Amygdala (tissue), 56 donors: Measurements from ENCODE around the gene AP1S2.
"Not testable (repeated sequence)": the region's sequence is repeated elsewhere in the genome, so short reads cannot be mapped to it uniquely, and the experiment has no call there.

Experiments used
- DNase-seq, 56 donors: peaks; one replicate each; lab custom pipeline; 2025; lab: John Stamatoyannopoulos, UW

AP1S2 gene

DNA sequence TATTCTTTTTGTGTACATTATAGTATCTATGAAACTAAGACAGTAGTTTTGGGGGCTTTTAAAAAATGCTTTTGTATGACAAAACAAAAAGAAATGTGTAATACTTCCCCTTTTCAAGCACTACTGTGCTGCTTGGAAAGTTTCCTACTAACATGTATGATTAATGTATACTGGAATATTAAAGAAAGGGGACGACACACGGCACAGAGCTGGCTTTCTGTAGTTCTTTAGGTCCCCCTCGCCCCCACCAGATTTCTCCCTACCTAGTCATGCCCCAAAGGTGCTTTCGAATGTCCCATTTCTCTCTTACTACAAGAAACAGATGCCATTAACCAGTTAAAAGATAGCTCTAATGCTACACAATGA, 1.6 kb upstream of the AP1S2 start:
- peak in 1 of 56 donors; percentile 2 for DNase-seq

DNA sequence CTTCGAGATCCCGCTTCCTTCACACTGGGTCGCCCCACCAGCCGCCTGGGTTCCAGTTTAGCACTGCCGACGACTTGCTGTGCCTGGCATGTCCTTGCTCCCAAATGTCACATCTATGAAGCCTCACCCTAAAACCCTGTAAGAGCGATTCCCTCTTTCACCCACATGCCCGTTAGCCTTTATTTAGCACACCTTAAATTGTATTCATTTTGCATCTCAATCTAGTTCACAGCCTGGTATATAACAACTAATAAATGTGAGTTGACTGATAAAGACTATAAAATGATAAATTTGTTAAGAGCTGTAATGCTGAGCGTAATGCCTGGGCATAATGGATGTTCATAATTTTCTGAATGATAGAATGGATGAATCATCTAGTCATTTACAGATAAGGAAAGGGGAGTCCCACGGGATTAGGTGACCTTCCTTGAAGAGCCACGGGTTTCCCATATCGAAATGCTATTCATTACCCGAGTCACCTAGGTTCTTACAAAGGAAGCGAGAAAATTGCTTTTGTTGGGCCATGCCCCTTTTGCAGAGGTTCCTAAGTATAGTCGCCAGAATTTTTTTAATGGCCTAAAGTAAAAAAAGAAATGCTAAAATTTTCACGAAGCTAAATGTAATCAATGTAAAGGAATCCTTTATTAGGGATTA, 1.1 kb upstream of the AP1S2 start:
- DNase-seq, result no peak

DNA sequence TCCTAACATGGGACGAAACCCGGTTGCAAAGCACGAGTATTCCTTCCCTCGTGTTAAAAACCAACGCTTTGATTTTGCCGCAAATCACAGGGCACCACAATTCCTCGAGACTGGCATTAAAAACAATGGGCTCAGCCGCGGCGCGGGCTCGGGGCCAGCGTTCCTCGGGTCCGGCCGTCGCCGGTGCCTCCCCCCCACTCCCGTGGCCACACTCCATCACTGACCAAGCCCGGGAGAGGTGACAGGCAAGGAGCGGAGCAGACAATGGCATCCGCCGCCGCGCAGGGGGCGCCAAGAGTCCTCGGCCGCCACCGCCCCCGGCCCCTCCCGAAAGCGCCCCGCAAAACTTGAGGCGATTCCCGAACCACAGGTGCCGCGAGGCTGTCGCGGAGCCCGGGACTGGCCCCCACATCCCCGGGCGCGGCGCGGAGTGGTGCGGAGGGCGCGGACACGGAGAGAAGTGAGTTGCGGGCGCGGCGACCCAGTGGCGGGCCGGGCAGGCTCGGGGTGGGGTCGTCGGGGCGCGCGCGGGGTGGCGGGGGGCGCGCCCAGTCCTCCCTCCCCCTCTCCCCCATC, 445 bp downstream of the AP1S2 start:
- DNase-seq, result peak in 45 of 56 donors; percentile 1 to 69 (median 37)

DNA sequence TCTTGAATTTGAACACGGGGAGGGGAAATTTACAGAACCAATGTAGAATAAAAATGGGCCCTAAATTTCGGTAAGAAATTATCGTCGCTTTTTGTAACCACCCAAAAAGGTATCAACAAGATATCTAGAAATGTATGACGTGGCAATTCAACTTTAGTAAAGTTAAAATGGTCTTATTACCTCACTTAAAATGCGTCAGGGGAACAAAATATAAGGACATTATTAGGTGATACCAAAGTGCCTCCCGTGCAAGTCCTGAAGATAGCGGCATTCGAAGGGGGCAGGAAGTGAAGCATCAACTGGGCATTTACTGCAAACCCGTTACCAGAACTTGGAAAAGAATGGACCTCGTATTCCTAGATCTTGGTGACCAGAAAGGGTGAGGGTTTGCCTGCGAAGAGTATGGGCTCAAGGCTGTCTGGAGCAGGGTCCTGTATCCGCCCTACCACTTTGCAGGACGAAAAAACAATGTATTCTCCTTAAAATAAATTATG, 980 bp downstream of the AP1S2 start:
- no peak for DNase-seq

DNA sequence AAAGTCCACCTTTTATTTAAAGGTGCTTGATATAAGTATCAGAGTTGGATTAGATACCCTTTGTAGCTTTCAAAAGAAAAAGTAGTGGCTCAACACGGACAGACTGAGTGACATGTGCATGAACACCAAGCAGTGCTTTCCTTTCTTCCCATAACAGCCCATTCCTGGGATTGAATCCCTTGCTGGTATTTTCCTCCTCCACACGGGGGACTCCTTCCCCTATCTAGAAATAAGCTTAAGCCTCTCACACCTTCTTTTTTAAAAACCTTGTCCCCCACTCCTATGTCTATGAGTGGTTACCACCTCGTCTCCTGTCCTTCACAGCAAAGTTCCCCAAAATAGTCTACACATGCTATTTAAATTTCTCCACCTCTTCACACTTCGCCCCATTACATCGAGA, 5.1 kb downstream of the AP1S2 start:
- DNase-seq, result peak in 4 of 56 donors; percentile 0 to 13 (median 1)

DNA sequence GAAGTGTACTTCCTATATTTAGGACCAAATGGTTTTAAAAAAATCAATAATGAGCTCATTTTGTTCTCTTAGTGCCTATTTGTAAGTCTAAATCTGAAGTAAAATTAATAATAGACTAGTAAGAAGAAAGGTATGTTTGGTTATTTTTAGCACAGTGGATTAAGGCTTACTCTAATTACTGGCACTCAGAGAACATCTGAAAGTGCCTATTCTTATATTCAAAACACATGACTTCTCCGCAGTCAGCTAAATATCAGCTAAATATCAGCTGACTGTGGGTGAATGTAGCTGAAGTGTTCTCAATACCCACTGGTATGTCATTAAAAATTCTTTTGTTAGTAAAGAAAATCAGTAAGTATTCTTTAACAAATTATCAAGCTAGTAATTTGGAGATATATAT, 6.0 kb downstream of the AP1S2 start:
- no peak for DNase-seq

DNA sequence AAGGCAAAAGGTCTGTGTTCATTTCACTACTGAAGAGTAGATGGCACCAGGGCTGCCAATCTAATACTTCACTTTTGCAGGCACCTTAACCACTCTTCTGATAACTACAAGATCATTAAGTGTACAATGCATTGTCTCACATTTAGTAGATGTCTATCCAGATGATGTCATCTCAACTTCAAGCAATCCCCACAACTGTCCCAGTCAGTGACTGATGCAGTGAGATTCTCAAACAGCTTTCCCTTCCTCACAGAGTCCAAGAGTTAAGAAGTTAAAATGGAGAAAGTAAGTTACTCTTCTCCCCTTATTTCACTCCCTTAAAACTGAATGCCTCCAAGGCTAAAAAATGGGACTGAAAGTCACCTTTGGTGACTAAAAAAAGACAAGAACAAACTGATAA, 10.7 kb downstream of the AP1S2 start:
- DNase-seq, result no peak

DNA sequence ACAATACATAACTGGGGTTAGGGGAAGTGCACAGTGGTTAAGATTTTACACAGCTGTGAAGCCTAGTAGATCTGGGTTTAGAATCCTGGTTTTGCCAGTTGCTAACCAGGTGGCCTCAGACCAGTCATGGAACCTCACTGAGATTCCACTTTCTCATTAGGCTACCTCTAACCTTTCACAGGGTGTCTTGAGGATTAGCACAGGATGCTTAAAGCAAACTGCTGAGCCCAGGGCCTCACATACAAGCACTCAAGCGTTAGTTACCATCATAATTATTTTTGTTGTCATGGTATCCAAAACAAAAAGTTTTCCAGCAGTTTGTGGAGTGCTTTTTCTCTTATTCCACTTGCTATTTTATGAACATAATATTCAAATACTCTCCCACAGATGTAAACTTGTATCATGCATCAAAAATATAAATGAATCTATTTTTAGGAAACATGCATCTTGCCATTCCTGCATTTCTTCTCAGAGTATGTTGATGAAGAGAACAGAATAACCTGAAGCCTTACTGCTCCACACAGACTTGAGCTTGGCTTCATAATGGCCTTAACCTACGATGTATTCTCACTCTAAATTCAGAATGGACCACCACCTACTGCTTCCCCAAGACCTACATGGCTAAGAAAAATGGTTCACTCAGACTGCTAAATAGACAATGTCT, 12.6 kb downstream of the AP1S2 start:
- no peak for DNase-seq

DNA sequence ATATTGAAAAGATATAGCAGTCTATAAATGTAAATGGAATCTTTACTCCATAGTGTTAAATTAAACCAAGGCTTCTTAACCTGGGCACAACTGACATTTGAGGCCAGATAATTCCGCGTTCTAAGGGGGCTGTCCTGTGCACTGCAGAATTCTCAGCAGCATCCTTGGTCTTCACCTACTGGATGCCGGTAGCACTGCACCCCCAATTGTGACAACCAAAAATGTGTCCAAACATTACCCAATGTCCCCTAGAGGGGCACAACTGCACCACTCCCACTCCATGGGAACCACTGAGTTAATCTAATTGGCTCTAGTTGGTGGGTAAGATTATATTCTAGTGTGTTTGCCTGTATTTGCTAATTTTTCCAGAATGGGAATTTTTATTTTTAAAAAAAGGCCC, 16.6 kb downstream of the AP1S2 start:
- DNase-seq, result no peak

DNA sequence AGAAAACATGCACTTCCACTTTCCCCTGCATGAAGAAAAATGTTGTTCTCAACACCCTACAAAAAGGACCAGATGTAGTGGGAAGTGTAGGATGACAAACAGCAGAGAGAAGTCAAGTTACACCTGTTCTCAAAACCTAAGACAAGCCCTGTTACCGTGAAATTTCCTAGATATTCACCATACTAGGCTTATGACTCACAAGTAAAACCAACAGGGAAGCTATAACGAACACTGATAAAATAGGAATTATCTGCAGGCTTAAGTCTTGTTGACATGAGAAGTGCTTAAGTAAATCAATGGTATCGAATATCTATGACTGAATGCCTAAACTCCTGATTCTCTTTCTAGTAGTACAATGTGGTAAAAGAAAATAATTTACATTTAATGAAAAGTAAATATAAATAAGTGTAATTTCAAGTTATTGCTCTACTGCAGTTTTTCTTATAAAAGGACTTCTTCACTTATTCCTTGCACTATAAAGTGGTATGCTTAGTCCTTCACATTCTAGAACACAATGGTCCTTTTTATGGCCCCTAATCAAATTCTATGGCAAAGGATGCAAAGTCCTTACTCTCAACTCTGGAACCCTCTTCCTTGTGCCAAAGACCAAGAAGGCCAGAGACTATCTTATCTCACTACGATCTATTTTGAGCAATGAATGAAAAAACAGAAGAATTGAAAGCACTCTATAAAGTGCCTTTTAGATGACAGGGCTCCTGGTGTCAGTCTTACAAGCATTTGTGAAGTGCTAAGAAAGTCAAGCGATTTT, 19.6 kb downstream of the AP1S2 start:
- no peak for DNase-seq

DNA sequence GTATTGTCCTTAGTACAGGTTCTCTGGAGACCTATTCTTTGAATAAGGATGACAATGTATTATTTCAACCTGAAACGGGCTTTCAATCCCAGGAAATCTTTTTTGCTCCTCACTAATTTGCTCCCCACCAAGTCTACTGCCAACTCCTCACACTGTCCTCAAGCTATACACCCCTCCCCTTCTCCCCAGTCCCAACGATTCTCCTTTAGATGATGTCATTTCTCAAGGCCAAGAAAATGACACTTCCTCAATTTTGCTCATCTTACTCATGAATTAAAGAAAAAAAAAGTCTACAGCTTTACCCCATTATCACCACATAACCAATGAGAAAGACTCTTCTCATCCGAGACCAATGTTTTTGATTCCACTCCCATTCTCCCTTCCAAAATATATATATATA, 20.6 kb downstream of the AP1S2 start:
- DNase-seq, result no peak

DNA sequence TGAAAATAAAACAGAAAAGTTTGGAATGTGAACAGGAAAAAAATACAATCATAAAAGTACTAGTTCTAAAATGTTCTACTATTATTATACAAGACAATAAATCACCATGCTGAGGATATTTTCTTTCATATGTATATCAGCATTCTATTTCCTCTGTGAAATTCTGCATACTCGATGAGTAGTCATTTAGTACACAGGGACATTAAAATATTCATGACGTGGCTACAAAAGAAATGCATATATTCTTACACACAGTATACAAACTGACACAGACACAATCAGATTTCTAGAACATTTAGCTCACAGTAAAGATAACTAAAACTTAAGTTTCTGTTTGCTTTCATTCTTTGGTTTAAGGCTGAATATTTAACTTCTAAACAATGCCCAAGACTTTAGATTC, 23.3 kb downstream of the AP1S2 start:
- not testable (repeated sequence) for DNase-seq

DNA sequence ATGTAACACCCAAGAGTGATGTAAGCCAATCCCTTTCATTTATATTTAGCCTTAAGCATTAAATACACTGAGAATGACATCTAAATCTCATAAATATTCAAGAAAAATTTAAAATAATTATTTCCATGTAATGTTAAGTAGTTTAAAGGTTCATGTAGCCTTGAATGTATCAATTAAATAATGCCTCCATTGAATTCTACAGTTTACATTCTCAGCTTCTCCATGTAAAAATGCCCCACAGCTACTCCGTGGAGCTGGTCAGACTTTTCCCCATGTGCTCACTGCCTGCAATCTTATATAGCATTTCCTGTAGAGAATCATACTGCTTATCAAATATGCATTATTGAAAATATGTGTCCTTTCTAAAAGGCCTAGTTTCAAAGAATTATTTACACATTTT, 25.4 kb downstream of the AP1S2 start:
- no peak for DNase-seq

DNA sequence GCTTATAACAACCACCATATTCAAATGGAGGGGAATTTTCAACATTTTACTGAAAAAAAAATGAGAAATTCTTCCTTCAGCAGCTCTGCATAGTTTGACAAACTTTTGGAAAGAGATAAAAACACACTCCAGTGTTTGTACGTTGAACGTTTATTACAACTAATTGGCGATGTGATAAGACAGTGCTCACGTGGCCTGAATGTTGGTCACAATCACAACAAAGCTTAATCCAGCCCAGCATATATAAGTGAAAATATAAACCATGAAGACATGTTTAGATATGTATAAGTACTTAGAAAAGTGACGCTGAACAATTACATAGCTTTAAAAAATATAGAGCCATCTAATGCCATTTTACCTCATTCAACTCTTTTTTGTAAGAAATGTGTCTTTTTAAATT, 28.7 kb downstream of the AP1S2 start:
- DNase-seq, result no peak

DNA sequence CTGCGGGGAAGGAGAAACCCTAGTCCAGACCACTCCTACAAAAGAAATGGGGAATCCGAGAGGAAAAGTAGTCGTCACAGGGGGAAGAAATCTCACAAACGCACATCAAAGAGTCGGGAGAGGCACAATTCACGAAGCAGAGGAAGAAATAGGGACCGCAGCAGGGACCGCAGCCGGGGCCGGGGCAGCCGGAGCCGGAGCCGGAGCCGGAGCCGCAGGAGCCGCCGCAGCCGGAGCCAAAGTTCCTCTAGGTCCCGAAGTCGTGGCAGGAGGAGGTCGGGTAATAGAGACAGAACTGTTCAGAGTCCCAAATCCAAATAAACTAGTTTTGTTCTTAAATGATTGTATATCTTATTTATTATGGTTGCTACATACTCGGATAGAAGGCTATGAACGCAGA, 31.7 kb downstream of the AP1S2 start:
- DNase-seq, result no peak

DNA sequence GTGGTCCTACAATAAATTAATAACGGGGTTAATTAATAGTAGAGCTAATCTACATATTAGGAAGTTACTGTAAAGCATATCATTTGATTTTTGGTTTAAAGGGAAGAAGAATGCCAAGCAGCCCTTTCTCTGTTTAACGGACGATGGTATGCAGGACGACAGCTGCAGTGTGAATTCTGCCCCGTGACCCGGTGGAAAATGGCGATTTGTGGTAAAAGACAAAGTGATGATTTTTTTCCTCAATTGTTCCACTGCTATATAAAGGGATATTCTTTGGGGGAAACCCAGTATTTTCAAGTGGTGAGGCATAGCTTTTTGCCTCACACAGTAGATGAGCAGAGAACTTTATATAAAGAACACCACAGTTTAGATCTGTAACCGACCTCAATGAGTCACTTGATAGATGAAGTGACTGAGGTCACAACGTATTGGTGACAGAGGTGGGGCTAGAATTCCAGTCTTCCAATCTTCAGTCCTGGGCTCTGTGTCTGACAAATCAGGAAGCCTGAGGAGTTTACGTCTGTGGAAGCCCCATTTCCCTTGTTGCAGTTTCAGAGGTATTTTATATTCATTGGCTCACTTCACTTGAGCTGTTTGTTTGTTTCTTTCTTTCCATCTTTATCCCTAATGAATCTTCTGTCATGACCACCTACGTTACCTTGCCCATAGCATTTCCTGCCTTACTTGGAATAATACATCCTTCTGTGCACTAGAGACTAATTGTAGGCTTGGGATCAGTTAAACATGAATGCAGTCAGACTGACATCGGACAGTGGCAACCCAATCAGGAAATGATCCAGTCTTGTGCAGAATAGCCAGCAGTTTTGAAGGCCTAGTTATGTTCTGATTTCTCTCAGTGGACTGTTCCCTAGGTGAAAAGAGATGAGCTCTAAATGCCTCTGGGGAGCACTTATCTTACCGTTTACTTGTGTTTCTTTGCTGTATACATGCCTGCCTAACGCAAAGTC, 34.2 kb downstream of the AP1S2 start:
- no peak for DNase-seq

DNA sequence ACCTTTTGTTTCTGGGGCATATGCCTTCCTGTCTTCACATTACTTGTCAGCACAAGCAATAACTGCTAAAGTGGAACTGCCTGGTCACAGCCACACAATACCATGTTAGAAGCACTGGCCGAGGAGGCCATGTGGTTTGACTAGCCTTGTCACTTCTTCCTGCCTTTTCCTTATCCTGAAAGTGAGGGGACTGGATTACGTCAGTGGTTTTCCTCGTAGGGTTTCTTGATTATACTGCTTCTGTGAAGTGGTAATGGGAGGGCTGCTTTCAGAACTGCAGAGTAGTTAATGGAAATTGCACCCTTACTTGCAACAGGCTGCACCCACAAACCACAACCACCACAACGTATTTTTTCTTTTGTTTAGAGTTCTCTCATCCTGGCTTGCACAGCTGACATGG, 37.7 kb downstream of the AP1S2 start:
- DNase-seq, result no peak

DNA sequence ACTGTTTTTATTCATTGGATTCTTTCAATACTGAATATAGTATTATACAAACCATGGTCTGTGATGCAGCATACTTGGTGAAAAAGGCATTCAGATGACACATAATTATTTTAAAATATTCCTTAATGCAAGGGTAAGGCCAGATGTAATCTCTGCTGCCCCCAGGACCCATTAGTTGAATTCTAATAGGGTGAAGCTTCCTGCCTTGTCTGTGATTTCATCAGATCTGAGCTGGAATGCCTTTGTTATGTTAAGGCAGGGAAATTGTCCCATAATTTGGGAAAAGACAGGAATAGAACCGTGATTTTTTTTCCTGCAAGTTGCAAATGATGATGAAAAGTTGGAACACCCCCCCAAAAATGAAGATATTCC, 38.2 kb downstream of the AP1S2 start:
- no peak for DNase-seq

DNA sequence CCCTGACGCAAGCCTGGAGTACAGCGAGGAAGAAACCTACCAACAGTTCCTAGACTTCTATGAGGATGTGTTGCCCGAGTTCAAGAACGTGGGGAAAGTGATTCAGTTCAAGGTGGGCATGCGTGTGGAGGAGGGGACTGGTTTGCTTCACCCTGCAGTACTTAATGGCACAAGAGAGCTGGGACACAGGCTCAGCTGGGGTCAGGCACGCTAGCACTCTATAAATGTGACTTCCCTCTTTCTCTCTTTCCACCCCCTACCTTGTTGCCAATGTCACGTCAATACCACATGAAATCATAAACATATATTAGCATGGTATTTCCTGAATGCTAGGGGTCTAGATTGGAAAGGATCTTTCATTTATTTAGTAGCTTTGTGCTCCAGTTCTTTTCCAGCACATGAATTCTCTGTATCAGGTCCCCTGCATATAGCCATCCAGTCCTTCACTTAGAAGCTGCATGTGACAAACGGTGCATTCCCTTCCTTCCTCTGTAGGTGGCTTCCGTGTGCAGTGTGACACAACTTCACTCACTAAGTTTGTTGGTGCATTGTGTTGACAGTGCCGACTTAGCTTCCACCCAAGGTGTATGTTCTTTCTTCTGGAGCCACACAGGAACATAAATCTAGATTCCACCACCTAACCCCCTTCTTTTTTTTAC, 38.7 kb downstream of the AP1S2 start:
- peak in 3 of 56 donors; percentile 1 to 3 (median 2) for DNase-seq
